Endodermal cell (in vitro differentiated cells): ENCODE data around the gene PLCXD3. TPM values are rescaled to one million over a fixed set of nuclear protein-coding genes. Genes with fewer than 3 reads are reported as not detected.
"Not testable (repeated sequence)": the region's sequence is repeated elsewhere in the genome, so short reads cannot be mapped to it uniquely, and the experiment has no call there.

Source experiments
- DNase-seq: peaks from one replicate; pipeline ENCODE4 v3.0.0-alpha.2; 2017
- H3K27ac ChIP-seq: 2 replicates; pipeline ENCODE4 v1.5.1; 2013; ENCODE audit warnings: mild to moderate bottlenecking, low read depth, low read length, moderate library complexity
- H3K27me3 ChIP-seq: 2 replicates; pipeline ENCODE4 v1.6.1; 2013; ENCODE audit warnings: mild to moderate bottlenecking, low read length, moderate library complexity; ENCODE audit not compliant: insufficient read depth, control insufficient read depth, poor library complexity, severe bottlenecking
- H3K36me3 ChIP-seq: 2 replicates; pipeline ENCODE4 v1.7.0; 2013; ENCODE audit warnings: mild to moderate bottlenecking, low read length, moderate library complexity; ENCODE audit not compliant: control insufficient read depth, insufficient read depth
- H3K4me1 ChIP-seq: one replicate; pipeline ENCODE4 v1.7.0; 2013; ENCODE audit warnings: low read length; ENCODE audit not compliant: control insufficient read depth, insufficient read depth
- H3K4me3 ChIP-seq: 2 replicates; pipeline ENCODE4 v1.5.1; 2013; ENCODE audit warnings: mild to moderate bottlenecking, low read length, moderate library complexity
- H3K9ac ChIP-seq: 2 replicates; pipeline ENCODE4 v1.6.1; 2013; ENCODE audit warnings: mild to moderate bottlenecking, low read length, moderate library complexity; ENCODE audit not compliant: poor library complexity, severe bottlenecking; ENCODE audit errors: extremely low read depth
- H3K9me3 ChIP-seq: 2 replicates; pipeline ENCODE4 v1.6.1; 2013; ENCODE audit warnings: mild to moderate bottlenecking, low read length, moderate library complexity; ENCODE audit not compliant: control insufficient read depth
- H3K27ac Mint-ChIP-seq: 2 replicates; pipeline ENCODE4 v1.8.0; 2020; ENCODE audit warnings: mixed read lengths
- H3K27me3 Mint-ChIP-seq: 2 replicates; pipeline ENCODE4 v1.8.0; 2021; ENCODE audit warnings: mild to moderate bottlenecking, mixed read lengths; ENCODE audit not compliant: insufficient read depth
- H3K36me3 Mint-ChIP-seq: 2 replicates; pipeline ENCODE4 v1.8.0; 2020; ENCODE audit warnings: low read depth, mixed read lengths
- H3K4me1 Mint-ChIP-seq: 2 replicates; pipeline ENCODE4 v1.8.0; 2020; ENCODE audit warnings: mixed read lengths
- H3K4me3 Mint-ChIP-seq: 2 replicates; pipeline ENCODE4 v1.8.0; 2020; ENCODE audit warnings: mild to moderate bottlenecking, moderate library complexity, mixed read lengths
- H3K9me3 Mint-ChIP-seq: 2 replicates; pipeline ENCODE4 v1.8.0; 2020; ENCODE audit warnings: mild to moderate bottlenecking, mixed read lengths
- CTCF ChIP-seq: fragments of 200-600 bp; sonication (generic); conservative IDR thresholded peaks from 2 replicates; pipeline ENCODE4 v1.5.0; 2021; ENCODE audit warnings: antibody characterized with exemption, mild to moderate bottlenecking
- WGBS, 2 experiments: methylation state at CpG; one replicate each; pipeline versions ENCODE4 v1.1.5 to v1.1.7; 2013; ENCODE audit warnings: missing lambda C conversion rate in 2 of 2, mixed read lengths in 1 of 2; ENCODE audit not compliant: insufficient coverage in 1 of 2, insufficient read length in 1 of 2; 5-methylcytosine and 5-hydroxymethylcytosine counted together
- total RNA-seq, 2 donors: library from RNA; stranded (reverse); fragmentation: NEBNext Ultra II Directional in 1 of 2; extraction: Animal tissue kit (Norgen Biotek cat#: 25700) in 1 of 2; gene quantifications; 2 replicates in 1 of 2; 3 replicates in 1 of 2; pipeline ENCODE4 v1.2.1, GENCODE V29; 2021

Gene PLCXD3
- total RNA-seq, 2 donors from 2014 or later, result 41.8 to 43.3 TPM

- Histone ChIP-seq H3K27me3 (no peaks in the 10 kb centered on the region), H3K9ac (no peak overlapping the region), H3K36me3 (no peaks in the 10 kb centered on the region), H3K4me1 (no peaks in the 10 kb centered on the region), H3K27ac (no peak overlapping the region), H3K9me3 (no peaks in the 10 kb centered on the region), H3K4me3 (peak overlapping the region; percentile 84)
- no peaks in the 10 kb centered on the region for H3K9me3 Mint-ChIP-seq
- H3K36me3 Mint-ChIP-seq, result peaks cover 31% of the 10 kb centered on the region
- H3K4me3 Mint-ChIP-seq, result peak overlapping the region; percentile 90
- TF ChIP-seq CTCF, result no peak
- no peak for DNase-seq
- 79 to 92% methylated on average over 3 of the region's 3 CpGs for WGBS, 2 experiments
- H3K4me1 Mint-ChIP-seq, result peaks cover 48% of the 10 kb centered on the region
- no peak overlapping the region for H3K27ac Mint-ChIP-seq
- H3K27me3 Mint-ChIP-seq, result peaks cover 33% of the 10 kb centered on the region
Observed at GRCh38 chr5:41507501-41507900, 2.9 kb downstream of the PLCXD3 start.

DNA sequence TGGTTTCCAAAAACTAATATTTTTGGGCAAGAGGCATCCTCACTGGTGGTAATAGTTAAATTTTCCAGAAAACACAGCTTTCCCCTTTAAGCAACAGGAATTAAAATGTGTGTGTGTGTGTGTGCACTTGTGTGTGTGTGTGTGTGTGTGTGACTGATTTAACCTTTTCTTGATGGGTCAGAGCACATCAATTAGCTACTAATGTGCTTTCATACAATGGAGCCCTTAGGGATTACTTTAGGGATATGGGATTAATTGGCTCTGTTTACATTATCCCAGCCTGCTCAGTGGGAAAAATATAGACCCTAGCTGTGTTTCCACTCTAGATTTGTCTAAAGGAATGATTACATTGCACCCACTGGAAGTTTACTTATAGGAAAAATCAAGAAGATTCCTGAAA lies 6.5 kb downstream of the PLCXD3 start:
- H3K36me3 Mint-ChIP-seq, result peaks cover 39% of the 10 kb centered on the region
- Histone ChIP-seq H3K27me3 (no peaks in the 10 kb centered on the region), H3K36me3 (no peaks in the 10 kb centered on the region), H3K4me3 (no peak overlapping the region), H3K27ac (no peak overlapping the region), H3K4me1 (no peaks in the 10 kb centered on the region), H3K9ac (no peak overlapping the region), H3K9me3 (no peaks in the 10 kb centered on the region)
- peaks cover 33% of the 10 kb centered on the region for H3K4me1 Mint-ChIP-seq
- DNase-seq, result no peak
- no peaks in the 10 kb centered on the region for H3K9me3 Mint-ChIP-seq
- TF ChIP-seq CTCF, result no peak
- H3K4me3 Mint-ChIP-seq, result no peak overlapping the region
- H3K27ac Mint-ChIP-seq, result no peak overlapping the region
- H3K27me3 Mint-ChIP-seq, result peaks cover 9% of the 10 kb centered on the region

- H3K9me3 ChIP-seq, result no peaks in the 10 kb centered on the region
- H3K4me1 ChIP-seq, result no peaks in the 10 kb centered on the region
- Mint-ChIP-seq H3K36me3 (peaks cover 39% of the 10 kb centered on the region), H3K27ac (no peak overlapping the region), H3K4me3 (no peak overlapping the region), H3K9me3 (no peaks in the 10 kb centered on the region), H3K4me1 (peaks cover 28% of the 10 kb centered on the region), H3K27me3 (peaks cover 5% of the 10 kb centered on the region)
- no peak for TF ChIP-seq CTCF
- no peak overlapping the region for H3K4me3 ChIP-seq
- no peak overlapping the region for H3K9ac ChIP-seq
- 92% methylated on average over 2 of the region's 2 CpGs; no CpG with 5 or more reads in 1 of the 2 experiments for WGBS, 2 experiments
- no peak overlapping the region for H3K27ac ChIP-seq
- H3K36me3 ChIP-seq, result no peaks in the 10 kb centered on the region
- no peak for DNase-seq
- H3K27me3 ChIP-seq, result no peaks in the 10 kb centered on the region
Observed at GRCh38 chr5:41503310-41503709, 7.1 kb downstream of the PLCXD3 start.

DNA sequence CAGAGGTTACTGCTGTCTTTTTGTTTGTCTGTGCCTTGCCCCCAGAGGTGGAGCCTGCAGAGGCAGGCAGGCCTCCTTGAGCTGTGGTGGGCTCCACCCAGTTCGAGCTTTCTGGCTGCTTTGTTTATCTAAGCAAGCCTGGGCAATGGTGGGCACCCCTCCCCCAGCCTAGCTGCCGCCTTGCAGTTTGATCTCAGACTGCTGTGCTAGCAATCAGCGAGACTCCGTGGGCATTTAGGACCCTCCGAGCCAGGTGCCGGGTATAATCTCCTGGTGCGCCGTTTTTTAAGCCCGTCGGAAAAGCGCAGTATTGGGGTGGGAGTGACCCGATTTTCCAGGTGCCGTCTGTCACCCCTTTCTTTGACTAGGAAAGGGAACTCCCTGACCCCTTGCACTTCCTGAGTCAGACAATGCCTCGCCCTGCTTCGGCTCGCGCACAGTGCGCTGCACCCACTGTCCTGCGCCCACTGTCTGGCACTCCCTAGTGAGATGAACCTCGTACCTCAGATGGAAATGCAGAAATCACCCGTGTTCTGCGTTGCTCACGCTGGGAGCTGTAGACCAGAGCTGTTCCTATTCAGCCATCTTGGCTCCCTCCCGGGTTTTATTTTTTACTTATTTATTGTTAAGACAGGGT lies 16.8 kb downstream of the PLCXD3 start:
- Mint-ChIP-seq H3K9me3 (peaks cover 27% of the 10 kb centered on the region), H3K36me3 (peaks cover 32% of the 10 kb centered on the region)
- not testable (repeated sequence) for H3K27me3 Mint-ChIP-seq, H3K27ac ChIP-seq, H3K4me1 ChIP-seq, H3K9ac ChIP-seq, H3K9me3 ChIP-seq, H3K27ac Mint-ChIP-seq, H3K4me1 Mint-ChIP-seq, H3K36me3 ChIP-seq, H3K27me3 ChIP-seq, H3K4me3 Mint-ChIP-seq, H3K4me3 ChIP-seq
- 88 to 92% methylated on average over 13 to 24 of the region's 24 CpGs for WGBS, 2 experiments
- DNase-seq, result peak; percentile 40
